Measurements from ENCODE around the gene DCAF7.

Gene DCAF7

DNA sequence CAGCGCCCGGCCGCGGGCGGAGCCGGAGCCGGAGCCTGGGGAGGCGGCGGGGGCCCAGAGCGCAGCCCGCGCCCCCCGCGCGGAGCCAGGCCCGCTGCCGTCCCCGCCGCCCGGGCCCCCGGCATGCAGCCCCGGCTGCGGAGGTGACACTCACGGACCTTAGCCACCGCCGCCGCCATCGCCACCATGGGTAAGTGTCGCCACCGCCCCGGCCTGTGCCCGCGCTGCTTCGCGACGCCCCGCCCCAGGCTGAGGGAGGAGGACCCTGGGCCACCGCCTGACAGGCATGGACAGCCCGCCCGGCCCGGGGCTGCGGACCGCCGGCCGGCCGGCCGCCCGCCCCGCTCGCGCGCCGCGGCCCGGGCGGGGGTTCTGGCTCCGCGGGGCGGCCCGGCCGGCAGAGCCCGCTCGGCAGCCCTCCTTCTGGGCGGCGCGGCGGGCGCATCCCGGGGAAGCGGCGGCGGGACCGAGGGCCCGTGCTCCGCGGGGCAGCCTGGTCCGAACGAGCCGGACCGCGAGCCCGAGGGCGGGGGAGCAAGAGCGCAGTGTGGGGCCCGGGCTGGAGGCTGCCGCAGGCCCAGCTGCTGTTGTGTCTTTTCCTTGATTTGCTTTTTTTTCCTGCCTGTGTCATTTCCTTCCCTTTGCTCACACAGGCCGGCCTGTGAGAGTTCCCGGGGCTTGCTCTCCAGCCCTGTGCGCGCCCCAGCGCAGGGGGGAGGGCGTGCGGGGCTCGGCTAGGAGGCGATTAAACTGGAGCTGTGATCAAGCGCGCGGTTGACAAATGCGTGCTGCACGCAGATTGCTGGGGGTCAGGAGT is 72.5 kb downstream of the DCAF7 start:
- WGBS: under 1% methylated on average over 100 of the region's 100 CpGs
- Histone ChIP-seq H3K27me3 (ENCODE audit: insufficient read depth, low read length) (no peaks in the 10 kb centered on the region), H3K9ac (ENCODE audit: low read depth, low read length) (peak overlapping the region; percentile 57), H3K36me3 (ENCODE audit: insufficient read depth, low read length) (no peaks in the 10 kb centered on the region), H3K4me3 (ENCODE audit: low read length) (peak overlapping the region; percentile 88), H3K27ac (ENCODE audit: low read depth, low read length) (peak overlapping the region; percentile 67; the same call in 1 of the 2 replicates), H3K4me1 (ENCODE audit: insufficient read depth, low read length) (peaks cover 11% of the 10 kb centered on the region), H3K9me3 (ENCODE audit: insufficient read depth, low read depth, low read length) (no peaks in the 10 kb centered on the region)

DNA sequence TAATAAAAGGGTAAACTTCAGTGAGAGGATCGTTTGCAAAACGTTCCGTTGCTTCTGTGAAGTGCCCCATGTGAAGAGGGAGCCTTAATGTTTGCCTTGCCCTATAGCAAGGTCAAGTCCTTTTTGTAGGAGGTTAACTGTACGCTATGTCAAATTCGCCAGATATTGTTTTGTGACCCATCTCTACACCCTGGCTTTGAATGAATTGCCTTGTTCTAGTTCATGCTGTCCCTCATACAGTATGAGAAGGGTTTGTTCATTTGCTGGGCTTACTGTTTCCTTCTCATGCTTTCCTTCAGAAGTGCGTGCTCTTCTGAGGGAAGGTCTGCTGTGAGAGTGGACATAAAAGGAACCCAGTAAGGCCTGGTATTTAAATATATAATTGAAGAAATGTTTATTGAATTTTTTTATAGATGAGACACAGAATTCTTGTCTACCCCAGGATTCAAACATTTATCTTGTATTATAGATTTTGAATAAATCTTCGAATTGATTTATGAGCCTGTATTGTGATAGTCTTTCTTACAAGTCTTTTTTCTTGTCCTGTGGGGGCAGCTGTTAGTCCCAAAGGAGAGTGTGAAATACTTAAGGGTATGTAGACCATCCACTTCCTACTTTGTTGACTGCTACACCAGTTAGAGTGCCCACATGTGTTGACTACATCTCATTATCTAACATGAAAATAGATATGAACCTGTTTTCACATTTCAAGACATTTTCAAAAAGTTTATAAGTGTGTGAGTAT is 73.7 kb downstream of the DCAF7 start:
- Histone ChIP-seq H3K9ac (ENCODE audit: low read depth, low read length) (no peak overlapping the region), H3K27me3 (ENCODE audit: insufficient read depth, low read length) (no peaks in the 10 kb centered on the region), H3K27ac (ENCODE audit: low read depth, low read length) (no peak overlapping the region), H3K9me3 (ENCODE audit: insufficient read depth, low read depth, low read length) (no peaks in the 10 kb centered on the region), H3K4me3 (ENCODE audit: low read length) (peak overlapping the region; percentile 88), H3K36me3 (ENCODE audit: insufficient read depth, low read length) (no peaks in the 10 kb centered on the region), H3K4me1 (ENCODE audit: insufficient read depth, low read length) (peaks cover 11% of the 10 kb centered on the region)
- 34% methylated on average over 6 of the region's 7 CpGs for WGBS

DNA sequence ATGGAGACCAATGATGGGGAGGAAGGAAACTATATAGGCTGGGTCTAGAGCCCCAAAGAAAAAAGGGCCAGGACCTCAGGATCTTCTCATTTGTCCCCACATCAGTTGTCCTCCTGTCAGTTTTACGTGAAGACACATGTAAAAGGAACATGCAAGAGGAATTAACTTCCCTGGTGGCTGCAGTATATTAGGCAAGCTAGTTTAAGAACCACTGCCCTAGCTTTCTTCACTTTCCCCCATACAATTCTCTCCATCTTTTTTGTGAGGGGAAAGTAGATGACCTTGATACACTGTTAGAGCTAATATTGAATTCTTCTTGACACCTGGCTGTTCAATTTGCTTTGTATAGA is 74.2 kb downstream of the DCAF7 start:
- WGBS: 89% methylated on average over 1 of the region's 1 CpG
- Histone ChIP-seq H3K27ac (ENCODE audit: low read depth, low read length) (no peak overlapping the region), H3K4me3 (ENCODE audit: low read length) (no peak overlapping the region), H3K4me1 (ENCODE audit: insufficient read depth, low read length) (peaks cover 11% of the 10 kb centered on the region), H3K9ac (ENCODE audit: low read depth, low read length) (no peak overlapping the region), H3K36me3 (ENCODE audit: insufficient read depth, low read length) (no peaks in the 10 kb centered on the region), H3K27me3 (ENCODE audit: insufficient read depth, low read length) (no peaks in the 10 kb centered on the region), H3K9me3 (ENCODE audit: insufficient read depth, low read depth, low read length) (no peaks in the 10 kb centered on the region)

DNA sequence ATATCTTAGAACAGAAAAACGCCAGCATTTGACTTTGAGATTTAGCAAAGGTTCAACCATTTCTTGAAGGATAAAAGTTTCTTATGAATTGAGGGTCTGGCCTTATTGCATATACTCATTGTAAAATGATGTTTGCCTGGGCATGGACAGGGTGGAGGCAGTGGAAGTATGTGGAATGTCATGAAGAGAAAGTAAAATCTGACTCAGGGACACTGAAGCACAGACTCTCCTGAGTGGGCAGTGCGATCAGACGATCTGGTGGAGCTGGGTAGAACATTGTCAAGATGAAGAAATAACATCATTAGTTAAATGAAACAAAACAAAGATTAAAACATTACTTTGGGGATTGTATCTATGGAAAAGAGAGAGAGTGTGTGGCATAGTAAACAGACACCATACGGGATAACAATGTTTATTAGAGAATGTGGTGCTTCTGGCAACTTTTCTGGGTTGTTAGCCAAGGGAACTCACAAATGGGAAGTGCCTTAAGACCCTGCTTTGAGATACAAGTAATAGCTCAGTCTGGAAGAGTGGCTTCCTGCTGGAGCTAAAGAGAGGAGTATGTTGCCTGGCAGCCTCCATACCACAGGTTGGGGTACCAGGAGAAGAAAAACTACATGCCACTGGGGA is 76.4 kb downstream of the DCAF7 start:
- H3K36me3 ChIP-seq (ENCODE audit: insufficient read depth, low read length): no peaks in the 10 kb centered on the region
- no peaks in the 10 kb centered on the region for H3K9me3 ChIP-seq (ENCODE audit: insufficient read depth, low read depth, low read length)
- 87% methylated on average over 4 of the region's 4 CpGs for WGBS
- H3K9ac ChIP-seq (ENCODE audit: low read depth, low read length): no peak overlapping the region
- no peak overlapping the region for H3K4me3 ChIP-seq (ENCODE audit: low read length)
- peaks cover 20% of the 10 kb centered on the region for H3K4me1 ChIP-seq (ENCODE audit: insufficient read depth, low read length)
- no peak overlapping the region for H3K27ac ChIP-seq (ENCODE audit: low read depth, low read length)
- no peaks in the 10 kb centered on the region for H3K27me3 ChIP-seq (ENCODE audit: insufficient read depth, low read length)

DNA sequence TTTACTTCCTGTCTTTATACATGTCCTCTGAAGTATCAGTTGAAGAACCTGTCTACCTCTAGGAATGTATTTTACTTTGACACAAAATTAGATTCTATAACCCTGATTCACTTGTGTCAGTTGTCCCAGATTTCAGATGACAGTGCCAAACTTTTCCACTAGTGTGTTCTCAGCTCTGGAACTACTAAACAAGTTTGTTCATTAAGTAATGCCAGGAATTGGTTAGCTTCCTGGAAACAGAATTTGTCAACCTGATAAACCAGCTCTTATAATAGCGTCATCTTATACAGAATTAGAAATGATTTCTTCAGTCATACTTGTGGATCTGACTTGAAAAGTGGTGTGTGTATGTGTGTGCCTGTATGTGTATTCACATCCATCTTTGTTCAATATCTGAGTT is 79.3 kb downstream of the DCAF7 start:
- no peaks in the 10 kb centered on the region for H3K9me3 ChIP-seq (ENCODE audit: insufficient read depth, low read depth, low read length)
- no peak overlapping the region for H3K4me3 ChIP-seq (ENCODE audit: low read length)
- H3K27me3 ChIP-seq (ENCODE audit: insufficient read depth, low read length): no peaks in the 10 kb centered on the region
- peaks cover 1% of the 10 kb centered on the region for H3K36me3 ChIP-seq (ENCODE audit: insufficient read depth, low read length)
- no peak overlapping the region for H3K27ac ChIP-seq (ENCODE audit: low read depth, low read length)
- no CpG with 5 or more reads among the region's 1 CpG for WGBS
- H3K9ac ChIP-seq (ENCODE audit: low read depth, low read length): no peak overlapping the region
- peaks cover 35% of the 10 kb centered on the region for H3K4me1 ChIP-seq (ENCODE audit: insufficient read depth, low read length)

DNA sequence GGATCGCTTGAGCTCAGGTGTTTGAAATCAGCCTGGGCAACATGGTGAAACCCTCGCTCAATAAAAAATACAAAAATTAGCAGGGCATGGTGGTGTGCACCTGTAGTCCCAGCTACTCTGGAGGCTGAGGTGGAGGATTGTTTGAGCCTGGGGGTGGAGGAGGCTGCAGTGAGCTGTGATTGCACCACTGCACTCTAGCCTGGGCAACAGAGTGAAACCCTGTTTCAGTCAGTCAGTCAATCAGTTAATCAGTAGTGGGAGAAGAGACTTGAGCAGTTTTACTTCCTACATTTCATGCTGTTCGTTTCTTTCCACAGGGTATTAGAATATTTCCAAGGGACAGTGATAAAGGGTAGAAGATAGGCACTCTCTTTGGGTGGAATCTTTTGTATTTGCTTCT is 80.8 kb downstream of the DCAF7 start:
- H3K9ac ChIP-seq (ENCODE audit: low read depth, low read length): peak overlapping the region; percentile 3; the same call in 1 of the 2 replicates

DNA sequence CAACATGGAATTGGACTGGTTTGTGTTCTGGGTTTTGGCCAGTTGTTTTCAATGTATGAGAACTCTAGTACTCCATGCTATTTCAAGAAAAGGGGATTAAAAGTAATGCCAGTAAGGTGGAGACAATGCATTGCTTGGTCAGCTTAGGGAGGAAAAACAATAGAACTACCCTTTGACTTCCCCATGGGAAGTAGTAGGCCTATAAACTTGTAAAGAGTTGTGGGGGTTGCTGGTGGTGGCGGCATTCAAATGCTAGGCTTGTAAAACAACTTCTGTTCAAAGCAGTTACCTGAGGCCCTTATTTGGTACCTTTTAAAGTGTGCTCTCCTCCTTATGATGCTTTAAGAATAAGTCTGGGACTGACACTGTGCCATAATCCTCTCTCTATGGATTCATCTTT is 81.3 kb downstream of the DCAF7 start:
- 46% methylated on average over 1 of the region's 1 CpG for whole genome bisulfite sequencing
- Histone ChIP-seq H3K9ac (ENCODE audit: low read depth, low read length) (peak overlapping the region; percentile 3; the same call in 1 of the 2 replicates), H3K27ac (ENCODE audit: low read depth, low read length) (peak overlapping the region; percentile 78; the same call in 1 of the 2 replicates), H3K4me3 (ENCODE audit: low read length) (peak overlapping the region; percentile 24; the same call in 1 of the 2 replicates), H3K9me3 (ENCODE audit: insufficient read depth, low read depth, low read length) (no peaks in the 10 kb centered on the region), H3K4me1 (ENCODE audit: insufficient read depth, low read length) (peaks cover 42% of the 10 kb centered on the region), H3K27me3 (ENCODE audit: insufficient read depth, low read length) (no peaks in the 10 kb centered on the region), H3K36me3 (ENCODE audit: insufficient read depth, low read length) (peaks cover 18% of the 10 kb centered on the region)

More for the DNA sequence above, 80.8 kb downstream of the DCAF7 start:
- Histone ChIP-seq H3K27ac (ENCODE audit: low read depth, low read length) (peak overlapping the region; percentile 78; the same call in 1 of the 2 replicates), H3K9me3 (ENCODE audit: insufficient read depth, low read depth, low read length) (no peaks in the 10 kb centered on the region), H3K27me3 (ENCODE audit: insufficient read depth, low read length) (no peaks in the 10 kb centered on the region), H3K36me3 (ENCODE audit: insufficient read depth, low read length) (peaks cover 13% of the 10 kb centered on the region), H3K4me3 (ENCODE audit: low read length) (no peak overlapping the region), H3K4me1 (ENCODE audit: insufficient read depth, low read length) (peaks cover 42% of the 10 kb centered on the region)
- WGBS: 91% methylated on average over 3 of the region's 3 CpGs

DNA sequence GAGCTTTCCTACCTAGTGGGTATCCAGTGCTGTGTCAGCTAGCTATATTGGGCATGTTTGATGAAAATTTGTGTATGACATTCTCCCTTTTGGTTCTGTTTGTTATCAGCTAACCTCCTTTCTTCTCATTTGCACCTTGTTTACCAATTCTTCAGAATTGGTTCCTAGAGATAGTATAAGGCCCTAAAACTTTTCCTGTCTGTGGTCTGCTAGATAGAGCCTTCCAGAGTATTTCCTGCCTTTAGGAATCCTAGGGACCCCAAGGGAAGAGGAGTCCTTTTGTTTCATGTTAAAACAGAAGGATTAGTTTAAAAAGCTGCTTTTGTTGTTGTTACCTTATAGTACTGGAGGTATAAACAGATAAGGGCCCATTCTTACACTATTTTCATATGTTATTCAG is 83.5 kb downstream of the DCAF7 start:
- Histone ChIP-seq H3K27ac (ENCODE audit: low read depth, low read length) (peak overlapping the region; percentile 50; the same call in 1 of the 2 replicates), H3K27me3 (ENCODE audit: insufficient read depth, low read length) (no peaks in the 10 kb centered on the region), H3K9ac (ENCODE audit: low read depth, low read length) (peak overlapping the region; percentile 8; the same call in 1 of the 2 replicates), H3K36me3 (ENCODE audit: insufficient read depth, low read length) (peaks cover 27% of the 10 kb centered on the region), H3K4me3 (ENCODE audit: low read length) (no peak overlapping the region), H3K4me1 (ENCODE audit: insufficient read depth, low read length) (peaks cover 42% of the 10 kb centered on the region), H3K9me3 (ENCODE audit: insufficient read depth, low read depth, low read length) (no peaks in the 10 kb centered on the region)

DNA sequence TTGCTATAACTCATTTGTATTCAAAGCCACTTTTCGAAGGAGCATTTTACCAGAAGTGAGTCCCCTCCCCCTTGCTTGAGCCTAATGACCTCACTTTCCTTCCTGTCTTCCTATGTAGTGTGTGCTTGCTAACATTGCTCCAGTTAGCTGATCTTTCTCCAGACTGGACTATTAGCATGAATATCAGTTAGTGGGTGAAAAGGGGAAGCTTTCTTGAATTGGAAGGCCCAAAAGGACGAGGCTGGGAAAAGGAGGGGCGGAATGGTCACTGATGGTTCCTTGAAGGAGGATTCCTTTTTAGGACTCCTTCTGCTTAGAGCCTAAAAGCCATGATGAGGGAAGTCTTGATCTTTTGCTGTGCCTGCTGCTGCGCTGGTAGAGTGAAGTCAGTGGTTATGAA is 83.9 kb downstream of the DCAF7 start:
- H3K27ac ChIP-seq (ENCODE audit: low read depth, low read length): peak overlapping the region; percentile 50
- peaks cover 42% of the 10 kb centered on the region for H3K4me1 ChIP-seq (ENCODE audit: insufficient read depth, low read length)
- WGBS: 51% methylated on average over 4 of the region's 4 CpGs
- peaks cover 27% of the 10 kb centered on the region for H3K36me3 ChIP-seq (ENCODE audit: insufficient read depth, low read length)
- peak overlapping the region; percentile 8; the same call in 1 of the 2 replicates for H3K9ac ChIP-seq (ENCODE audit: low read depth, low read length)
- H3K9me3 ChIP-seq (ENCODE audit: insufficient read depth, low read depth, low read length): no peaks in the 10 kb centered on the region
- no peak overlapping the region for H3K4me3 ChIP-seq (ENCODE audit: low read length)
- no peaks in the 10 kb centered on the region for H3K27me3 ChIP-seq (ENCODE audit: insufficient read depth, low read length)

DNA sequence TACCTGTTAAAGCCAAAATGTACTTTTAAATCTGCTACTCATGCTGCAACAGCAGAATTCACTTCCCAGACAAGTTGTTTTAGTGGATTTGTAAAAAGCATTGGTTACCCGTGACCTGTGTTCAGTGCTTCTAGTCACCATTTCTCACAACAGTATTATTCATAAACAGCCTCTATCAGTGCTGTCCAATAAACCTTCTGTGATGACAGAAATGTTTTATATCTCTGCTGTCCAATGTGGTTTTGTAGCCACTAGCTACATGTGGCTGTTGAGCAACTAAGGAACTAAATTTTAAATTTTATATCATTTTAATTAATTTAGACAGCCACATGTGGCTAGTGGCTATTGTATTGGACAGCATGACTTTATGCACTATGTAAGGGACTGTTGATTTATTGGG is 84.5 kb downstream of the DCAF7 start:
- H3K4me3 ChIP-seq (ENCODE audit: low read length): no peak overlapping the region
- peak overlapping the region; percentile 50 for H3K27ac ChIP-seq (ENCODE audit: low read depth, low read length)
- WGBS: 92% methylated on average over 1 of the region's 1 CpG
- no peaks in the 10 kb centered on the region for H3K9me3 ChIP-seq (ENCODE audit: insufficient read depth, low read depth, low read length)
- H3K9ac ChIP-seq (ENCODE audit: low read depth, low read length): peak overlapping the region; percentile 8; the same call in 1 of the 2 replicates
- H3K4me1 ChIP-seq (ENCODE audit: insufficient read depth, low read length): peaks cover 42% of the 10 kb centered on the region
- H3K36me3 ChIP-seq (ENCODE audit: insufficient read depth, low read length): peaks cover 27% of the 10 kb centered on the region
- H3K27me3 ChIP-seq (ENCODE audit: insufficient read depth, low read length): no peaks in the 10 kb centered on the region

DNA sequence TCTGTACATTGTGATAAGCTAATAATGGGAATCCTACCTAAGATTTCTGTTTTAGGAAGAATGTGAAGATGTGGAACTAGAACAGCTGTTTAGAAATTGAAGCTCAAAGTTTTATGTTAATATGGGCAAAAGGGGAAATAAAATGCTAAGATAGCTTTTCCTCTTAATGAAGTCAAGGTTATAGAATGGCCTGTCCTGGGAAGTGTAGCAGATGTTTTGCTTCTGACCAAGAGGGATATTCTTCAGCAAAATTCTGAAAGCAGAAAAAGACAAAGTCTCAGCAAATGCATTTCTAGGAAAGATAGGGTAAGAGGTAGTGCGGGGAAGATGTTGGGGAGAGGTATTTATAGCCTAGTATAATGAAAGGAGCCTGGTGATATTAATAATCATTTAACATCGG is 85.0 kb downstream of the DCAF7 start:
- Histone ChIP-seq H3K36me3 (ENCODE audit: insufficient read depth, low read length) (peaks cover 27% of the 10 kb centered on the region), H3K4me3 (ENCODE audit: low read length) (no peak overlapping the region), H3K9ac (ENCODE audit: low read depth, low read length) (no peak overlapping the region), H3K9me3 (ENCODE audit: insufficient read depth, low read depth, low read length) (no peaks in the 10 kb centered on the region), H3K27ac (ENCODE audit: low read depth, low read length) (no peak overlapping the region), H3K27me3 (ENCODE audit: insufficient read depth, low read length) (no peaks in the 10 kb centered on the region), H3K4me1 (ENCODE audit: insufficient read depth, low read length) (peaks cover 42% of the 10 kb centered on the region)
- WGBS: 89% methylated on average over 1 of the region's 2 CpGs

Data from HUES64 (cell line).